ENCODE measurements around the gene HS2ST1.

GRCh38 chr1:87134061-87134460, 219.6 kb downstream of the HS2ST1 start:
- TF ChIP-seq, protein P1, sequence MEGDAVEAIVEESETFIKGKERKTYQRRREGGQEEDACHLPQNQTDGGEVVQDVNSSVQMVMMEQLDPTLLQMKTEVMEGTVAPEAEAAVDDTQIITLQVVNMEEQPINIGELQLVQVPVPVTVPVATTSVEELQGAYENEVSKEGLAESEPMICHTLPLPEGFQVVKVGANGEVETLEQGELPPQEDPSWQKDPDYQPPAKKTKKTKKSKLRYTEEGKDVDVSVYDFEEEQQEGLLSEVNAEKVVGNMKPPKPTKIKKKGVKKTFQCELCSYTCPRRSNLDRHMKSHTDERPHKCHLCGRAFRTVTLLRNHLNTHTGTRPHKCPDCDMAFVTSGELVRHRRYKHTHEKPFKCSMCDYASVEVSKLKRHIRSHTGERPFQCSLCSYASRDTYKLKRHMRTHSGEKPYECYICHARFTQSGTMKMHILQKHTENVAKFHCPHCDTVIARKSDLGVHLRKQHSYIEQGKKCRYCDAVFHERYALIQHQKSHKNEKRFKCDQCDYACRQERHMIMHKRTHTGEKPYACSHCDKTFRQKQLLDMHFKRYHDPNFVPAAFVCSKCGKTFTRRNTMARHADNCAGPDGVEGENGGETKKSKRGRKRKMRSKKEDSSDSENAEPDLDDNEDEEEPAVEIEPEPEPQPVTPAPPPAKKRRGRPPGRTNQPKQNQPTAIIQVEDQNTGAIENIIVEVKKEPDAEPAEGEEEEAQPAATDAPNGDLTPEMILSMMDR (conservative IDR thresholded peaks at IDR 0.05), result no peak
- TF ChIP-seq EZH2 (IDR thresholded peaks at IDR 0.05; ENCODE audit: low read depth), result no peak

Data from PC-9 (cell line).